Measurements from ENCODE around the gene KMO. TPM values are rescaled to one million over a fixed set of nuclear protein-coding genes. Genes with fewer than 3 reads are reported as not detected.

Gene KMO
- total RNA-seq, 1 experiment from 2014 or later: 0.29 TPM

GRCh38 chr1:241640867-241641622 is 108.9 kb downstream of the KMO start:
- DNase-seq (peak; percentile 55), ATAC-seq (no peak; the same call in 1 of the 2 replicates)
- Histone ChIP-seq H3K4me2 (ENCODE audit: low read length) (peak overlapping the region; percentile 72), H3K4me1 (ENCODE audit: insufficient read depth, low read length) (peaks cover 47% of the 10 kb centered on the region), H3K79me2 (ENCODE audit: low read length) (peaks cover 39% of the 10 kb centered on the region), H3K9ac (ENCODE audit: low read length) (peak overlapping the region; percentile 7; the same call in 1 of the 2 replicates), H3K27me3 (ENCODE audit: low read length) (no peaks in the 10 kb centered on the region), H3K9me3 (ENCODE audit: low read length) (no peaks in the 10 kb centered on the region), H3K4me3 (ENCODE audit: low read length) (peak overlapping the region; percentile 49; the same call in 1 of the 2 replicates), H2AFZ (ENCODE audit: low read length) (peak overlapping the region; percentile 75), H4K20me1 (ENCODE audit: low read length) (peaks cover 31% of the 10 kb centered on the region), H3K9me2 (replicated peaks; ENCODE audit: low read length) (no peaks in the 10 kb centered on the region), H3K27ac (ENCODE audit: low read length) (peak overlapping the region; percentile 56), H3K36me3 (ENCODE audit: low read depth, low read length) (peaks cover 4% of the 10 kb centered on the region; the same call in 1 of the 2 replicates), H3F3A (ENCODE audit: low read length, unreplicated experiment) (peaks cover 8% of the 10 kb centered on the region)
- intact Hi-C loops (cut with micrococcal nuclease): loop anchor here (1.0 to 2.0 kb wide), 3 partner anchors 61 to 122 kb away; no protein-coding TSS in a partner anchor
- BruUV-seq (replicated peaks): TSS peak; percentile 53
- TF ChIP-seq CTCF (conservative IDR thresholded peaks at IDR 0.05; ENCODE audit: low read depth, low read length) (no peak), EZH2phosphoT487 (IDR thresholded peaks at IDR 0.05; ENCODE audit: borderline replicate concordance, low read length) (no peak), EZH2 (IDR thresholded peaks at IDR 0.05; ENCODE audit: low read length, unreplicated experiment) (no peak)
- CTCF ChIA-PET: interaction anchor here (0.6 to 1.7 kb wide), 6 partner anchors 30 to 1636 kb away, joined by 4 to 12 read pairs (median 5); no protein-coding TSS in a partner anchor
- POLR2A ChIA-PET (ENCODE audit: unreplicated experiment): interaction anchor here (0.5 to 1.0 kb wide), 5 partner anchors 14 to 174 kb away, joined by 3 to 22 read pairs (median 6); no protein-coding TSS in a partner anchor

- ChIA-PET POLR2A (ENCODE audit: unreplicated experiment) (interaction anchor here (1.0 kb wide), 1 partner anchor 47 kb away, joined by 5 read pairs; no protein-coding TSS in a partner anchor), CTCF (no interaction called here)
- no peaks in the 10 kb centered on the region for H3K27me3 ChIP-seq (ENCODE audit: low read length)
- DNase-seq (peak; percentile 96), ATAC-seq (peak; percentile 27)
- H3K79me2 ChIP-seq (ENCODE audit: low read length): peaks cover 29% of the 10 kb centered on the region
- H3K4me3 ChIP-seq (ENCODE audit: low read length): no peak overlapping the region
- TF ChIP-seq CTCF (conservative IDR thresholded peaks at IDR 0.05; ENCODE audit: low read depth, low read length) (no peak), EZH2 (IDR thresholded peaks at IDR 0.05; ENCODE audit: low read length, unreplicated experiment) (no peak), EZH2phosphoT487 (IDR thresholded peaks at IDR 0.05; ENCODE audit: borderline replicate concordance, low read length) (no peak)
- peaks cover 22% of the 10 kb centered on the region for H4K20me1 ChIP-seq (ENCODE audit: low read length)
- H3K4me1 ChIP-seq (ENCODE audit: insufficient read depth, low read length): peaks cover 39% of the 10 kb centered on the region
- H3K9me3 ChIP-seq (ENCODE audit: low read length): no peaks in the 10 kb centered on the region
- BruUV-seq (replicated peaks): TSS peak; percentile 49
- H3K27ac ChIP-seq (ENCODE audit: low read length): peak overlapping the region; percentile 56
- intact Hi-C loops (cut with micrococcal nuclease): loop anchor here (1.0 to 2.0 kb wide), 3 partner anchors 60 to 121 kb away; no protein-coding TSS in a partner anchor
- H2AFZ ChIP-seq (ENCODE audit: low read length): 0 out of 2 replicates have a peak overlapping the region, but pooled peaks have one; percentile 5
- H3K36me3 ChIP-seq (ENCODE audit: low read depth, low read length): no peaks in the 10 kb centered on the region
- peak overlapping the region; percentile 72 for H3K4me2 ChIP-seq (ENCODE audit: low read length)
- H3K9ac ChIP-seq (ENCODE audit: low read length): no peak overlapping the region
- H3K9me2 ChIP-seq (replicated peaks; ENCODE audit: low read length): no peaks in the 10 kb centered on the region
- H3F3A ChIP-seq (ENCODE audit: low read length, unreplicated experiment): peaks cover 8% of the 10 kb centered on the region
Observed at GRCh38 chr1:241641773-241642592, 109.8 kb downstream of the KMO start.
